Ectodermal cell (in vitro differentiated cells): ENCODE data around the gene HOXA3.

Source experiments
- H3K27ac ChIP-seq: 2 replicates; pipeline ENCODE4 v1.7.0; 2013; ENCODE audit warnings: mild to moderate bottlenecking, low read depth, low read length; ENCODE audit not compliant: insufficient read depth, poor library complexity, severe bottlenecking
- H3K27me3 ChIP-seq: 2 replicates; pipeline ENCODE4 v1.7.0; 2013; ENCODE audit warnings: mild to moderate bottlenecking, low read length; ENCODE audit not compliant: insufficient read depth, control insufficient read depth, poor library complexity, severe bottlenecking
- H3K36me3 ChIP-seq: one replicate; pipeline ENCODE4 v1.7.0; 2013; ENCODE audit warnings: low read length; ENCODE audit not compliant: control insufficient read depth, insufficient read depth
- H3K4me1 ChIP-seq: one replicate; pipeline ENCODE4 v1.7.0; 2013; ENCODE audit warnings: low read length; ENCODE audit not compliant: control insufficient read depth, insufficient read depth
- H3K4me3 ChIP-seq: 2 replicates; pipeline ENCODE4 v1.7.0; 2013; ENCODE audit warnings: low read depth, low read length, control low read depth; ENCODE audit not compliant: insufficient read depth
- H3K9me3 ChIP-seq: 2 replicates; pipeline ENCODE4 v1.7.0; 2013; ENCODE audit warnings: mild to moderate bottlenecking, low read length, moderate library complexity; ENCODE audit not compliant: control insufficient read depth
- WGBS, 2 experiments: methylation state at CpG; one replicate each; pipeline ENCODE4 v1.1.7; 2013; ENCODE audit warnings: missing lambda C conversion rate in 2 of 2; 5-methylcytosine and 5-hydroxymethylcytosine counted together

HOXA3 gene

DNA sequence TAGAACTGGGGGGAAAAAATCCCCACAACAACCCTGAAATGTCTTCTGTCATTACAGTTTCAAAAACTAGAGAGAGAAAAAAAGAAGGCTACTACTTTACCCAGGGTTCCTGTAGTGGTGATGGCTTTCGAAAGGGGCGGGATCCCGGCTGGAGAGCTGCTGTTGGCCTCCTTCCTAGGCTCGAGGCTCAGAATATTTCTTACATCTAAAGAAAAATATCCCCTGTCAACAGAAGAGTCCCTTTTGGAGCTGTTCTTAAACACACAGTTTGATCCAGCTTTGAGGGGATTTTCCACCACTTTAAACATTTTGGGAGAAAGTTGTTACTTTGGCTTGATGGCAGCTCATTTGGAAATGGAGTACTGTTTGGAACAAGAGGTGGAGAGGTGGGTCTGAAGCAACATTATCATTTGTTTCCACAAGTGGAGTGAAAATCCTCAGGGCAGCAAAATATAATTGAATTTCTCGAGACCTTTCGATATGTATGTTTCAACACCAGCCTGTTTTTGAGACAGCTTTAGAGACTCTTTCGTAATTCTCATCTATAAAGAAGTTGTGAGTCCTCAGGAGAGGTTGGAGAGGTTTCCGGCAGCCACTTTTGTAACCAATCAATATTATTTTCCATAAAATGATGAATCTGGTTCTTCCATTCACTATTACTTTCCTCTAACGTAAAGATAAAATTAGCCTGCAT, 42.5 kb upstream of the HOXA3 start:
- H3K4me1 ChIP-seq = no peaks in the 10 kb centered on the region
- H3K9me3 ChIP-seq = no peaks in the 10 kb centered on the region
- no peak overlapping the region for H3K27ac ChIP-seq
- no peak overlapping the region for H3K4me3 ChIP-seq
- H3K27me3 ChIP-seq = peaks cover 99% of the 10 kb centered on the region
- no peaks in the 10 kb centered on the region for H3K36me3 ChIP-seq
- WGBS, 2 experiments = 42 to 50% methylated on average over 9 of the region's 9 CpGs

DNA sequence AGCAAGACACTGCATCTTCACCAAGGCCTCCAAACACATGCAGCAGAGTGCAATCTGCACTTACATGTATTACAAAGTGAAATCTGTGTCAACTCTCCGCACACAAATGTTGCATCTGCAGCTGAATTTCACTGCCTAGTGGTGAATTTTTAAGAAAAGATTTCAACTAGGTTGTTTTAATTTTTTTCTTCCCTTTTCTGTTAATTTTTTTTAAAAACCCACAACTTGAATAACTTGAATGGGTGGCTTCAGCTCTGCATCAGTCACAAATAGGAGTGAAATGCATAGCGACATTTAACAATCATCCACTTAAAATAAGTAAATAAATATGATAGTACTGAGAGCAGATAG, 41.6 kb upstream of the HOXA3 start:
- H3K4me3 ChIP-seq = no peak overlapping the region
- no peaks in the 10 kb centered on the region for H3K36me3 ChIP-seq
- no peak overlapping the region for H3K27ac ChIP-seq
- no peaks in the 10 kb centered on the region for H3K4me1 ChIP-seq
- WGBS, 2 experiments = 8 to 16% methylated on average over 1 to 2 of the region's 2 CpGs
- H3K27me3 ChIP-seq = peaks cover 100% of the 10 kb centered on the region
- no peaks in the 10 kb centered on the region for H3K9me3 ChIP-seq

DNA sequence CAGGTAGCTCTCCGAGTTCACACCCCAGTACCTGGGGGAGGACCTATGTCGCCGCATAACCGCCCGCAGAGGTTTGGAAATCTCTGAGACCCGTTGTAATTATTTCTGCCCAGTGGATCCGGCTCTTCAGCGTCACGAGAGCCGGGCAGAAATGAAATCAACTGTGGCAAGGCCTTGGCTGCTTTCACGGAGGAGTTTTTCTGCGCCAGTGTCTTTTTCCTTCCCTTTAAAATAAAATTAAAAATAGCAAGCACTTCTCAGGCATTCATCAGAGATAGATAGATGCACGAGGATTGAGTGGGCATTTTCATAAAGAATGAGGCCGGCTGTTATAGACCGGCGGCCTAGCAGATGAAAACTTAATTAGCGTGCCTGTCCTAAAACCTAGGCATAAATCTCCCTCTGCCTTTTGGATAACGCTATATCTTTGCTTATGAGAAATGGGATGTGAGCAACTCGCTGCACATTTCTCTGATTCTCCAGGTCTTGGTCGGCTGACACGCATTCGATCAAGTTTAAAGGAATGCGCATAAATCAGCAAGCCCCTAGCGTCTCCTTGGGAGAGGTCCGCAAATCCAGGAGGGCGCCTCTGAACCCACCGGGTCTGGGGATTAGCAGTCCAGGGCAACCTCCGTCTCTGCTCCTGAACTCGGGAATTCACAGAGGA, 41.1 kb upstream of the HOXA3 start:
- no peaks in the 10 kb centered on the region for H3K9me3 ChIP-seq
- H3K27me3 ChIP-seq = peaks cover 100% of the 10 kb centered on the region
- H3K27ac ChIP-seq = no peak overlapping the region
- no peaks in the 10 kb centered on the region for H3K36me3 ChIP-seq
- 8 to 10% methylated on average over 29 of the region's 29 CpGs for WGBS, 2 experiments
- H3K4me3 ChIP-seq = no peak overlapping the region
- H3K4me1 ChIP-seq = no peaks in the 10 kb centered on the region

DNA sequence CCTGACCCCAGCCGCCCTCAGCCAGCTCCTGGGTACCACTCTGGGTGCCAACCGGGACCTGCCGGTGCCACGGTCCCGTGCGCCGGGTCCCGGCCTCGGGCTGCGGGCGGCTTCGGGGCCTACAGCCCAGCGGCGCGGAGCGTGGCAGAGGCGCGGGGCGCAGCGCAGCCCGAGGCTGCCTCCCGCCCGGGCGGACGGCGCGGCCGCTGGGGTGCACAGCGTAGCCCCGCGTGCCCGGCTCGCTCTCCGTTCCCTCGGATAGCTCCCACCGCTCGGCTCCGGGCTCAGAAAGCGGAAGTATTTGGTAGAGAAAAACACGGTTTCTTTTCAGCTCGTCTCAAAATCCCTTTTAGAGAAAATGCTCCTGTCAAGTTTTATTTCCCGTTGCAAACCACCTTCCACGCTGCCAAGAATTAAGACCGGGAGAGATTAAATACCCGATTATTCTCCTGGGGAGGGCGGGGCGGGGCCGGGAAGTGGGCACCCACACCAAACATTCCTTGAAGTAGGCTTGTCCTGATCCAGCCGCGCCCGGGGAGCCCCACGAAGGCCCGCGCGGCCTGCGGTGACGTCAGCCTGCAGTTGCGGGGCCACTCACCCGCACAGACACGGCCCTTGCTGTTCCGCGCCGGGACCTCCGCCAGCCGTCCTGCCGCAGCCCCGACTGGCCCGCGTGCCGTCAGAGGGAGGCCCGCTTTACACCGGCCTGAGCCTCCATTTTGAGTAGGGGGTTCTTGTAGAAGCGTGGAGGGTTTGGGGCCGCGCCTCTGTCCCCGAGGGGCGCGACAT, 40.4 kb upstream of the HOXA3 start:
- no peaks in the 10 kb centered on the region for H3K36me3 ChIP-seq
- no peaks in the 10 kb centered on the region for H3K4me1 ChIP-seq
- H3K27ac ChIP-seq = no peak overlapping the region
- no peak overlapping the region for H3K4me3 ChIP-seq
- peaks cover 100% of the 10 kb centered on the region for H3K27me3 ChIP-seq
- H3K9me3 ChIP-seq = no peaks in the 10 kb centered on the region
- 3 to 4% methylated on average over 78 of the region's 78 CpGs for WGBS, 2 experiments

DNA sequence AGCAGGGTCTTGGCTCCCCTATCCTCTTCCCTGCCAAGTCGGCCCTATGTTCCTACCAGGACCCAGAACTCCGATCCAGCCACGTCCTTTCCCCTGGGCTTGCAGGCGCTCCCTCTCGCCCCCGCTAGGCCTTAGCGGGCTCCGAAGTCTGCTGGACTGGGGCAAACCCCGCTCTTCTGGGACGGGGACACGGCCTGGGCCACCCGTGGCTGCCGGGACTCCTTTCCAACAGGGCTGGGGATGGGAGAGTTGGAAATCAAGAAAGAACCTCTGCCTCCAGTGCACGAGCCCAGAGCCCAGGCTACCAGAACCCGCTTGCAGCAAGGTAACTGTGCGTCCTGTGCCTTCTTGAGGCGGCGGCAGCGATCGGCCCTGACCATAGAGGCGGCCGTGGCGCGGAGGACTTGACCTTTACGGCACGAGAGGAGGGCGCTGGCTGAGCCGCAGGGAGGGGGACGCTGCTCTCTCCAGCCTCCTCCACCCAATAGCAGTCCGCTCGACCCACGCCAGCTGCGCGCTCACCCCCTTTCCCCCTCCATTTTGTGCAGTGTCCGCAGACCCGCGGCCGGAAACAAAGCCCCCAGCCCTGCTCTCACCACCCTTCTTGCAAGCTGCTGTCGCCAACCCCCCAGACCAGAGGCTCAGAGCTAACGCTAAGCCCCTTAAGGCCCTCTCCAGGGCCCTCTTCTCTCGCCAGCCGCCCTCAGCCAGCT, 39.6 kb upstream of the HOXA3 start:
- peaks cover 100% of the 10 kb centered on the region for H3K27me3 ChIP-seq
- no peaks in the 10 kb centered on the region for H3K4me1 ChIP-seq
- H3K27ac ChIP-seq = no peak overlapping the region
- H3K36me3 ChIP-seq = no peaks in the 10 kb centered on the region
- no peak overlapping the region for H3K4me3 ChIP-seq
- 3 to 4% methylated on average over 42 of the region's 42 CpGs for WGBS, 2 experiments
- no peaks in the 10 kb centered on the region for H3K9me3 ChIP-seq

DNA sequence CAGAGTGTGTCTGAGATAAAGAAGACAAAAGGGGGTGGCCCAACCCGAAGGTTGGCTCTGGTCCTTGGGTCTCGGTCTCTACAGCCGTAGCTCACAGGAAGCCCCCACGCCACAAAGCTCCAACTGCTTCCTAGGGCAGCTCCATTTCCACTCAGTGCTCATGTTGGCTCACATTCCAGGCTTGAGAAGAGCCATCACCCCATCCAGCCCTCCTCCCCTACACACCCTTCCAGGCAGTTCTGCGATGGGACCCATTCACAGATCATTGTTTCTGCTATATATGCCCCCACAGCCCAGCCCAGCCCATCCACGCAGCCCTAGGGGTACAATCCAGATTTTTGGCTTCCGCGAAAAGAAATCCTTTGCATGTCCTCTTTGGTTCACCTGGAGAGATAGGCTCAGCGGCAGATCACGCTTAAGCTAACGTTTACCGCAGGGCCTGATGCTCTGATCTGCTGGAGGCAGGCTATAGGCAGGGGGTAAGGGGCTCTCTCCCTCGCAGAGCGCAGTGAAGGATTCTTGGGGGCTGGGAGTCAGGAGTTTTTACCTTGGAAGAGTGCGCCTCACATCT, 38.9 kb upstream of the HOXA3 start:
- H3K27me3 ChIP-seq = peaks cover 100% of the 10 kb centered on the region
- H3K36me3 ChIP-seq = no peaks in the 10 kb centered on the region
- no peak overlapping the region for H3K4me3 ChIP-seq
- H3K27ac ChIP-seq = no peak overlapping the region
- H3K4me1 ChIP-seq = no peaks in the 10 kb centered on the region
- 14 to 20% methylated on average over 15 of the region's 15 CpGs for WGBS, 2 experiments
- no peaks in the 10 kb centered on the region for H3K9me3 ChIP-seq

DNA sequence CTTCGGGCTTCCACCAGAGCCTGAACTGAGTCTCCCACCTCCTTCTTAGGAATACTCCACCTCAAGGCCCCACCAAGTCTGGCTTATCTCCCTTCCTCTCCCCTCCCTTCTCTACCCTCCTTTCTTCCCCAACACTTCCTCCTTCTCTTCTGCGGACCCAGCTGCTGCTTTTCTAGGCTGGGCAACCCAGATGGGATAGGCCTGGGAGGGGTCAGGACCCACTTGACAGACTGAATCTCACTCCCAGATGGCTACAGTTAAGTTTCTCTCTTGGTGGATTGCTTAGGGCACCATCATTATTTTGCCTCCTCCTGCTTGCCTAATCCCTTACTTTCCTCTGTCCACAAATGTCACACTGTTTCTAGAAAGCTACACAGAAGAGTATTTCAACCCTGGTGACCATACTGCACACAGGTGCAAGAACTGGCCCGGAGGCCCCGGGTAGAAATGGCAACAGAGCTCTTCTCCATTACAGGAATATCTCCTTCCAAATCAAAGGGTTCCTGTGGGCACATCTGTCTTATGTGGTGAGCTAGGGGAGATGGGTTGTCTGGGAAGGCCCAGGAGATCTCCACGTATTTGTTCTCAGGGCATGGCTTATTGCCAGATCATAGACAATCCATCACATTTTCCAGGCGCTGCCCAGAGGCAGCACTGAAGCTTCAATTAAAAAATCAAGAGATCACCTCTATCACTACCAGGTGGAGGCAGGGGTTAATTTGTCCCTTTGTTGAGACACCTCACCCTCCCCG, 37.8 kb upstream of the HOXA3 start:
- Histone ChIP-seq H3K27ac (no peak overlapping the region), H3K4me3 (no peak overlapping the region), H3K4me1 (no peaks in the 10 kb centered on the region), H3K9me3 (no peaks in the 10 kb centered on the region), H3K36me3 (no peaks in the 10 kb centered on the region), H3K27me3 (peaks cover 100% of the 10 kb centered on the region)
- 39 to 45% methylated on average over 7 of the region's 7 CpGs for WGBS, 2 experiments

DNA sequence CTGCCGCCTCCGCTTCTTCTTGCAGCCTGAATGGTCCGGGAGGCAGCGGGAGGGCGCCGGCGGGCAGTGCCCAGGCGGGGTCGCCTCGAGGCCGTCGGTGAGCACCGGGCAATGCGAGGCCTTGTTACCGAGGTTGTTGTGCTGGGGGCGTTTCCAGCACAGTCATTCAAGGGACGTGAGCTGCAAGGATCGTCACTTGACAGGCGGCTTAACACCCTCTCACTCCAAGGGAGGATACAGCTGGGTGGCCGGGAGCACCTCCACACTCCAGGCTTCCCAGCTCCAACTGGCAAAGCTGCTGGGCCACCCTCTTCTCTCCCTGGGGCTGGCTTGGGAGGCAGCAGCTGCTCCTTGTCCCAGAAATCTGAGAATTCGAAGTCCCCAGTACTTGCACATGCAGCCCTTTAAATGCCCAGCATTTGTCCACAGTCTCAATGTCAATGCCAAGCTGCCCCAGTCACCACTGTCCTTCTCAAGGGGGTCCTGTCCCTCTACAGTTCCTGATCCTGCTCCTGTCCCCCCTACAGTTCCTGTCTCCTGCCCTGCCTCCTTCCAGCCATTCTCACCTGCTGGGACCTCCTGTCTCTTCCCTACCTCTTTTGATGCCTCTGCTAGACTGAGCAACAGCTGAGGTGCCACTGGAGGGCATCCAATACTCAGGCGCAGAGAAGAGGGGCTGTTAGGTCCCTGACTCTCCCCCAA, 37.1 kb upstream of the HOXA3 start:
- 5 to 6% methylated on average over 22 of the region's 22 CpGs for WGBS, 2 experiments
- Histone ChIP-seq H3K4me3 (no peak overlapping the region), H3K27me3 (peaks cover 100% of the 10 kb centered on the region), H3K36me3 (no peaks in the 10 kb centered on the region), H3K9me3 (no peaks in the 10 kb centered on the region), H3K27ac (no peak overlapping the region), H3K4me1 (no peaks in the 10 kb centered on the region)
